GM23338 (cell line): Measurements from ENCODE around the gene LRIG1. TPM values are rescaled to one million over a fixed set of nuclear protein-coding genes. Genes with fewer than 3 reads are reported as not detected.

Source experiments
- ATAC-seq: fragments of 200-7000 bp; cut with Tn5 transposase; 3 replicates; pipeline ENCODE4 v1.9.1; 2020
- DNase-seq: peaks from one replicate; pipeline ENCODE4 v3.0.0-alpha.2; 2015; ENCODE audit warnings: low spot score
- H2AFZ ChIP-seq: fragments of 200-600 bp; sonication (generic); 2 replicates; pipeline ENCODE4 v1.8.0; 2016; ENCODE audit warnings: antibody characterized with exemption, mild to moderate bottlenecking, moderate library complexity
- H3F3A ChIP-seq: fragments of 200-600 bp; sonication (generic); replicated peaks from 2 replicates; pipeline ENCODE4 v1.8.0; 2017; ENCODE audit warnings: antibody characterized with exemption, mixed run types, low read depth
- H3K27ac ChIP-seq: fragments of 200-600 bp; sonication (generic); 2 replicates; pipeline ENCODE4 v1.6.1; 2016; ENCODE audit warnings: low read depth
- H3K27me3 ChIP-seq: fragments of 200-600 bp; sonication (generic); 2 replicates; pipeline ENCODE4 v1.8.0; 2016; ENCODE audit warnings: mild to moderate bottlenecking, mixed run types, moderate library complexity; ENCODE audit not compliant: insufficient read depth
- H3K36me3 ChIP-seq: fragments of 200-600 bp; sonication (generic); 2 replicates; pipeline ENCODE4 v1.8.0; 2016; ENCODE audit warnings: mild to moderate bottlenecking; ENCODE audit not compliant: insufficient read depth
- H3K4me1 ChIP-seq: fragments of 200-600 bp; sonication (generic); 2 replicates; pipeline ENCODE4 v1.8.0; 2016; ENCODE audit warnings: mild to moderate bottlenecking, moderate library complexity; ENCODE audit not compliant: insufficient read depth
- H3K4me2 ChIP-seq: fragments of 200-600 bp; sonication (generic); 2 replicates; pipeline ENCODE4 v1.7.1; 2017; ENCODE audit warnings: mixed run types
- H3K4me3 ChIP-seq: fragments of 200-600 bp; sonication (generic); 2 replicates; pipeline ENCODE4 v1.6.1; 2016; ENCODE audit warnings: mixed run types
- H3K79me2 ChIP-seq: fragments of 200-600 bp; sonication (generic); replicated peaks from 2 replicates; pipeline ENCODE4 v1.8.0; 2017; ENCODE audit warnings: mild to moderate bottlenecking; ENCODE audit not compliant: insufficient read depth
- H3K9me2 ChIP-seq: fragments of 200-600 bp; sonication (generic); 2 replicates; pipeline ENCODE4 v1.8.0; 2017; ENCODE audit not compliant: insufficient read depth
- H4K20me1 ChIP-seq: fragments of 200-600 bp; sonication (generic); replicated peaks from 2 replicates; pipeline ENCODE4 v1.8.0; 2017; ENCODE audit warnings: mild to moderate bottlenecking; ENCODE audit not compliant: insufficient read depth
- H3K27ac Mint-ChIP-seq: 2 replicates; pipeline ENCODE4 v1.8.0; 2020; ENCODE audit warnings: inconsistent platforms, mild to moderate bottlenecking, moderate library complexity, mixed read lengths
- H3K27me3 Mint-ChIP-seq: 3 replicates; pipeline ENCODE4 v1.8.0; 2022; ENCODE audit warnings: low read depth, mild to moderate bottlenecking, moderate library complexity, mixed read lengths, inconsistent platforms; ENCODE audit not compliant: insufficient read depth, poor library complexity
- H3K36me3 Mint-ChIP-seq: 3 replicates; pipeline ENCODE4 v1.8.0; 2021; ENCODE audit warnings: low read depth, mild to moderate bottlenecking, inconsistent platforms, moderate library complexity, mixed read lengths
- H3K4me1 Mint-ChIP-seq: 3 replicates; pipeline ENCODE4 v1.8.0; 2020; ENCODE audit warnings: mild to moderate bottlenecking, inconsistent platforms, mixed read lengths
- H3K4me3 Mint-ChIP-seq: 3 replicates; pipeline ENCODE4 v1.8.0; 2021; ENCODE audit warnings: moderate library complexity, mild to moderate bottlenecking, inconsistent platforms, mixed read lengths
- H3K9me3 Mint-ChIP-seq: 3 replicates; pipeline ENCODE4 v1.8.0; 2020; ENCODE audit warnings: moderate library complexity, mild to moderate bottlenecking, inconsistent platforms, mixed read lengths
- CREB1 ChIP-seq: fragments of 250-450 bp; sonication (Bioruptor Pico); IDR thresholded peaks from 2 replicates; pipeline ENCODE4 v1.5.0; 2020; ENCODE audit warnings: low read depth, mild to moderate bottlenecking, moderate library complexity
- EZH2 ChIP-seq: fragments of 200-600 bp; sonication (generic); IDR thresholded peaks from one replicate; pipeline ENCODE4 v1.8.0; 2017; ENCODE audit warnings: antibody characterized with exemption, mild to moderate bottlenecking, low read depth; ENCODE audit not compliant: unreplicated experiment
- EZH2phosphoT487 ChIP-seq: fragments of 200-600 bp; sonication (generic); IDR thresholded peaks from one replicate; pipeline ENCODE4 v1.8.1; 2018; ENCODE audit warnings: antibody characterized with exemption; ENCODE audit not compliant: unreplicated experiment
- JUNB ChIP-seq: IDR thresholded peaks from one replicate; pipeline ENCODE4 v1.6.1; 2016; ENCODE audit warnings: antibody characterized with exemption; ENCODE audit not compliant: unreplicated experiment
- NANOG ChIP-seq: IDR thresholded peaks from 2 replicates; pipeline ENCODE4 v1.6.1; 2016; ENCODE audit warnings: antibody characterized with exemption, borderline replicate concordance
- POLR2AphosphoS5 ChIP-seq: IDR thresholded peaks from 2 replicates; pipeline ENCODE4 v1.6.1; 2016; ENCODE audit warnings: antibody characterized with exemption, low read depth
- STAT1 ChIP-seq: IDR thresholded peaks from one replicate; pipeline ENCODE4 v1.6.1; 2016; ENCODE audit warnings: antibody characterized with exemption; ENCODE audit not compliant: unreplicated experiment
- ZNF114 ChIP-seq: fragments of 250-450 bp; sonication (Bioruptor Pico); IDR thresholded peaks from 2 replicates; pipeline ENCODE4 v1.5.0; 2020; ENCODE audit warnings: mild to moderate bottlenecking, moderate library complexity
- ZNF331 ChIP-seq: fragments of 250-450 bp; sonication (Bioruptor Pico); IDR thresholded peaks from 2 replicates; pipeline ENCODE4 v1.5.0; 2020; ENCODE audit warnings: low read depth, mild to moderate bottlenecking, moderate library complexity
- polyA plus RNA-seq: library from polyadenylated mRNA; unstranded; fragments of >200 nt; fragmentation: Nextera tagmentation; extraction: Ambion mirVana; gene quantifications from 2 replicates; pipeline ENCODE4 v1.2.1, GENCODE V29; 2016
- total RNA-seq: library from RNA; depleted of rRNA; stranded (reverse); fragments of >200 nt; shearing (Covaris generic); gene quantifications from 2 replicates; pipeline ENCODE4 v1.2.3, GENCODE V29; 2014
- TF ChIP-seq, protein P1 (sequence below): IDR thresholded peaks from 2 replicates; pipeline ENCODE4 v1.6.1; 2016; ENCODE audit warnings: antibody characterized with exemption
- TF ChIP-seq, protein P2 (sequence below), 2 experiments: fragments of 200-600 bp in 1 of 2; sonication (generic) in 1 of 2; conservative IDR thresholded peaks; 2 replicates each; pipeline versions ENCODE4 v1.5.1 to v1.6.1; 2016 to 2017; ENCODE audit warnings: antibody characterized with exemption in 2 of 2, low read depth in 2 of 2, mild to moderate bottlenecking in 2 of 2, moderate library complexity in 1 of 2
- TF ChIP-seq, protein P3 (sequence below): fragments of 250-450 bp; sonication (Bioruptor Pico); IDR thresholded peaks from 2 replicates; pipeline ENCODE4 v1.5.0; 2020; ENCODE audit warnings: mild to moderate bottlenecking, moderate library complexity
- TF ChIP-seq, protein P4 (sequence below): IDR thresholded peaks from one replicate; pipeline ENCODE4 v1.6.1; 2018; ENCODE audit warnings: antibody characterized with exemption; ENCODE audit not compliant: unreplicated experiment

The LRIG1 gene
- total and polyA plus RNA-seq, 2 experiments from 2014 or later, result 40.0 to 134 TPM

DNA sequence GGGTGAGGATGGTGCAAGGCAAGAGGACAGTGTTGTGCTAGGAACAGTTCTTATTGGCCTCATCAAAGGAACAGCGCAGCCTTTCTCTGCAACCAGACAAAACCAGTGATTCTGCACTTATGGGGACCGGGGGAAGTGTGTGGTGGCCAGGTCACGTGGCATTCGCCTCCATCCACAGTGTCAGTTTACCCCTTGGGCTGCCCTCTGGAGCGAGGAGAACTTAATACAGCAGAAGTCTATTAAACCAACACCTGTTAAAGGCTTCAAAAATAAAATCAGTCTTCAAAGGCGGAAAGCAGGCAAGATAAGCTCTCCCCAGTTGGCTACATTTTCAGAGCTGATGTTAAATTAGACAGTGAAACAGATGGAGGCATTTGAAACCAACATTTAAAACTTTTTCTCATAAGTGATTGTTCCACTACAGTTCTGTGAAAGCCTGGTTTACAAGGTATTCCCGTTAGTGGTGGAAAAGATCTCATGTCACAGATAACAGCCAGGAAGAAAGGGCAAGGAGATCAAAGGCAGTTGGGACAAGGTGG lies 75.2 kb downstream of the LRIG1 start:
- H3F3A ChIP-seq, result no peaks in the 10 kb centered on the region
- H3K4me1 ChIP-seq, result peaks cover 31% of the 10 kb centered on the region
- ATAC-seq, result no peak
- H3K4me3 ChIP-seq, result no peak overlapping the region
- peaks cover 54% of the 10 kb centered on the region for H3K4me1 Mint-ChIP-seq
- DNase-seq, result no peak
- no peak for TF ChIP-seq NANOG
- TF ChIP-seq, protein P1, sequence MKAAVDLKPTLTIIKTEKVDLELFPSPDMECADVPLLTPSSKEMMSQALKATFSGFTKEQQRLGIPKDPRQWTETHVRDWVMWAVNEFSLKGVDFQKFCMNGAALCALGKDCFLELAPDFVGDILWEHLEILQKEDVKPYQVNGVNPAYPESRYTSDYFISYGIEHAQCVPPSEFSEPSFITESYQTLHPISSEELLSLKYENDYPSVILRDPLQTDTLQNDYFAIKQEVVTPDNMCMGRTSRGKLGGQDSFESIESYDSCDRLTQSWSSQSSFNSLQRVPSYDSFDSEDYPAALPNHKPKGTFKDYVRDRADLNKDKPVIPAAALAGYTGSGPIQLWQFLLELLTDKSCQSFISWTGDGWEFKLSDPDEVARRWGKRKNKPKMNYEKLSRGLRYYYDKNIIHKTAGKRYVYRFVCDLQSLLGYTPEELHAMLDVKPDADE, result no peak
- TF ChIP-seq EZH2phosphoT487, result no peak
- no peak for TF ChIP-seq ZNF331 (CRISPR knock-in tag)
- TF ChIP-seq, protein P2, sequence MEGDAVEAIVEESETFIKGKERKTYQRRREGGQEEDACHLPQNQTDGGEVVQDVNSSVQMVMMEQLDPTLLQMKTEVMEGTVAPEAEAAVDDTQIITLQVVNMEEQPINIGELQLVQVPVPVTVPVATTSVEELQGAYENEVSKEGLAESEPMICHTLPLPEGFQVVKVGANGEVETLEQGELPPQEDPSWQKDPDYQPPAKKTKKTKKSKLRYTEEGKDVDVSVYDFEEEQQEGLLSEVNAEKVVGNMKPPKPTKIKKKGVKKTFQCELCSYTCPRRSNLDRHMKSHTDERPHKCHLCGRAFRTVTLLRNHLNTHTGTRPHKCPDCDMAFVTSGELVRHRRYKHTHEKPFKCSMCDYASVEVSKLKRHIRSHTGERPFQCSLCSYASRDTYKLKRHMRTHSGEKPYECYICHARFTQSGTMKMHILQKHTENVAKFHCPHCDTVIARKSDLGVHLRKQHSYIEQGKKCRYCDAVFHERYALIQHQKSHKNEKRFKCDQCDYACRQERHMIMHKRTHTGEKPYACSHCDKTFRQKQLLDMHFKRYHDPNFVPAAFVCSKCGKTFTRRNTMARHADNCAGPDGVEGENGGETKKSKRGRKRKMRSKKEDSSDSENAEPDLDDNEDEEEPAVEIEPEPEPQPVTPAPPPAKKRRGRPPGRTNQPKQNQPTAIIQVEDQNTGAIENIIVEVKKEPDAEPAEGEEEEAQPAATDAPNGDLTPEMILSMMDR (conservative IDR thresholded peaks at IDR 0.05; ENCODE audit: low read depth in 2 of 2), result no peak
- TF ChIP-seq, protein P3, sequence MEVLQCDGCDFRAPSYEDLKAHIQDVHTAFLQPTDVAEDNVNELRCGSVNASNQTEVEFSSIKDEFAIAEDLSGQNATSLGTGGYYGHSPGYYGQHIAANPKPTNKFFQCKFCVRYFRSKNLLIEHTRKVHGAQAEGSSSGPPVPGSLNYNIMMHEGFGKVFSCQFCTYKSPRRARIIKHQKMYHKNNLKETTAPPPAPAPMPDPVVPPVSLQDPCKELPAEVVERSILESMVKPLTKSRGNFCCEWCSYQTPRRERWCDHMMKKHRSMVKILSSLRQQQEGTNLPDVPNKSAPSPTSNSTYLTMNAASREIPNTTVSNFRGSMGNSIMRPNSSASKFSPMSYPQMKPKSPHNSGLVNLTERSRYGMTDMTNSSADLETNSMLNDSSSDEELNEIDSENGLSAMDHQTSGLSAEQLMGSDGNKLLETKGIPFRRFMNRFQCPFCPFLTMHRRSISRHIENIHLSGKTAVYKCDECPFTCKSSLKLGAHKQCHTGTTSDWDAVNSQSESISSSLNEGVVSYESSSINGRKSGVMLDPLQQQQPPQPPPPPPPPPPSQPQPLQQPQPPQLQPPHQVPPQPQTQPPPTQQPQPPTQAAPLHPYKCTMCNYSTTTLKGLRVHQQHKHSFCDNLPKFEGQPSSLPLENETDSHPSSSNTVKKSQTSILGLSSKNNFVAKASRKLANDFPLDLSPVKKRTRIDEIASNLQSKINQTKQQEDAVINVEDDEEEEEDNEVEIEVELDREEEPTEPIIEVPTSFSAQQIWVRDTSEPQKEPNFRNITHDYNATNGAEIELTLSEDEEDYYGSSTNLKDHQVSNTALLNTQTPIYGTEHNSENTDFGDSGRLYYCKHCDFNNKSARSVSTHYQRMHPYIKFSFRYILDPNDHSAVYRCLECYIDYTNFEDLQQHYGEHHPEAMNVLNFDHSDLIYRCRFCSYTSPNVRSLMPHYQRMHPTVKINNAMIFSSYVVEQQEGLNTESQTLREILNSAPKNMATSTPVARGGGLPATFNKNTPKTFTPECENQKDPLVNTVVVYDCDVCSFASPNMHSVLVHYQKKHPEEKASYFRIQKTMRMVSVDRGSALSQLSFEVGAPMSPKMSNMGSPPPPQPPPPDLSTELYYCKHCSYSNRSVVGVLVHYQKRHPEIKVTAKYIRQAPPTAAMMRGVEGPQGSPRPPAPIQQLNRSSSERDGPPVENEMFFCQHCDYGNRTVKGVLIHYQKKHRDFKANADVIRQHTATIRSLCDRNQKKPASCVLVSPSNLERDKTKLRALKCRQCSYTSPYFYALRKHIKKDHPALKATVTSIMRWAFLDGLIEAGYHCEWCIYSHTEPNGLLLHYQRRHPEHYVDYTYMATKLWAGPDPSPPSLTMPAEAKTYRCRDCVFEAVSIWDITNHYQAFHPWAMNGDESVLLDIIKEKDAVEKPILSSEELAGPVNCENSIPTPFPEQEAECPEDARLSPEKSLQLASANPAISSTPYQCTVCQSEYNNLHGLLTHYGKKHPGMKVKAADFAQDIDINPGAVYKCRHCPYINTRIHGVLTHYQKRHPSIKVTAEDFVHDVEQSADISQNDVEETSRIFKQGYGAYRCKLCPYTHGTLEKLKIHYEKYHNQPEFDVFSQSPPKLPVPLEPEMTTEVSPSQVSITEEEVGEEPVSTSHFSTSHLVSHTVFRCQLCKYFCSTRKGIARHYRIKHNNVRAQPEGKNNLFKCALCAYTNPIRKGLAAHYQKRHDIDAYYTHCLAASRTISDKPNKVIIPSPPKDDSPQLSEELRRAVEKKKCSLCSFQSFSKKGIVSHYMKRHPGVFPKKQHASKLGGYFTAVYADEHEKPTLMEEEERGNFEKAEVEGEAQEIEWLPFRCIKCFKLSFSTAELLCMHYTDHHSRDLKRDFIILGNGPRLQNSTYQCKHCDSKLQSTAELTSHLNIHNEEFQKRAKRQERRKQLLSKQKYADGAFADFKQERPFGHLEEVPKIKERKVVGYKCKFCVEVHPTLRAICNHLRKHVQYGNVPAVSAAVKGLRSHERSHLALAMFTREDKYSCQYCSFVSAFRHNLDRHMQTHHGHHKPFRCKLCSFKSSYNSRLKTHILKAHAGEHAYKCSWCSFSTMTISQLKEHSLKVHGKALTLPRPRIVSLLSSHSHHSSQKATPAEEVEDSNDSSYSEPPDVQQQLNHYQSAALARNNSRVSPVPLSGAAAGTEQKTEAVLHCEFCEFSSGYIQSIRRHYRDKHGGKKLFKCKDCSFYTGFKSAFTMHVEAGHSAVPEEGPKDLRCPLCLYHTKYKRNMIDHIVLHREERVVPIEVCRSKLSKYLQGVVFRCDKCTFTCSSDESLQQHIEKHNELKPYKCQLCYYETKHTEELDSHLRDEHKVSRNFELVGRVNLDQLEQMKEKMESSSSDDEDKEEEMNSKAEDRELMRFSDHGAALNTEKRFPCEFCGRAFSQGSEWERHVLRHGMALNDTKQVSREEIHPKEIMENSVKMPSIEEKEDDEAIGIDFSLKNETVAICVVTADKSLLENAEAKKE (CRISPR knock-in tag), result no peak
- TF ChIP-seq EZH2, result no peak
- TF ChIP-seq ZNF114 (CRISPR knock-in tag), result no peak
- no peak for TF ChIP-seq POLR2AphosphoS5
- TF ChIP-seq CREB1 (CRISPR knock-in tag), result no peak
- TF ChIP-seq, protein P4, sequence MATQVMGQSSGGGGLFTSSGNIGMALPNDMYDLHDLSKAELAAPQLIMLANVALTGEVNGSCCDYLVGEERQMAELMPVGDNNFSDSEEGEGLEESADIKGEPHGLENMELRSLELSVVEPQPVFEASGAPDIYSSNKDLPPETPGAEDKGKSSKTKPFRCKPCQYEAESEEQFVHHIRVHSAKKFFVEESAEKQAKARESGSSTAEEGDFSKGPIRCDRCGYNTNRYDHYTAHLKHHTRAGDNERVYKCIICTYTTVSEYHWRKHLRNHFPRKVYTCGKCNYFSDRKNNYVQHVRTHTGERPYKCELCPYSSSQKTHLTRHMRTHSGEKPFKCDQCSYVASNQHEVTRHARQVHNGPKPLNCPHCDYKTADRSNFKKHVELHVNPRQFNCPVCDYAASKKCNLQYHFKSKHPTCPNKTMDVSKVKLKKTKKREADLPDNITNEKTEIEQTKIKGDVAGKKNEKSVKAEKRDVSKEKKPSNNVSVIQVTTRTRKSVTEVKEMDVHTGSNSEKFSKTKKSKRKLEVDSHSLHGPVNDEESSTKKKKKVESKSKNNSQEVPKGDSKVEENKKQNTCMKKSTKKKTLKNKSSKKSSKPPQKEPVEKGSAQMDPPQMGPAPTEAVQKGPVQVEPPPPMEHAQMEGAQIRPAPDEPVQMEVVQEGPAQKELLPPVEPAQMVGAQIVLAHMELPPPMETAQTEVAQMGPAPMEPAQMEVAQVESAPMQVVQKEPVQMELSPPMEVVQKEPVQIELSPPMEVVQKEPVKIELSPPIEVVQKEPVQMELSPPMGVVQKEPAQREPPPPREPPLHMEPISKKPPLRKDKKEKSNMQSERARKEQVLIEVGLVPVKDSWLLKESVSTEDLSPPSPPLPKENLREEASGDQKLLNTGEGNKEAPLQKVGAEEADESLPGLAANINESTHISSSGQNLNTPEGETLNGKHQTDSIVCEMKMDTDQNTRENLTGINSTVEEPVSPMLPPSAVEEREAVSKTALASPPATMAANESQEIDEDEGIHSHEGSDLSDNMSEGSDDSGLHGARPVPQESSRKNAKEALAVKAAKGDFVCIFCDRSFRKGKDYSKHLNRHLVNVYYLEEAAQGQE, result no peak
- no peak for TF ChIP-seq JUNB
- TF ChIP-seq STAT1, result no peak
- H3K4me2 ChIP-seq, result no peak overlapping the region
- H3K9me2 ChIP-seq, result no peaks in the 10 kb centered on the region; the same call in 1 of the 2 replicates
- no peak overlapping the region for H3K4me3 Mint-ChIP-seq
- H3K36me3 Mint-ChIP-seq, result peaks cover 74% of the 10 kb centered on the region
- no peak overlapping the region for H2AFZ ChIP-seq
- H3K79me2 ChIP-seq, result peaks cover 100% of the 10 kb centered on the region
- no peak overlapping the region for H3K27ac ChIP-seq
- H3K36me3 ChIP-seq, result peaks cover 24% of the 10 kb centered on the region
- peaks cover 36% of the 10 kb centered on the region for H3K9me3 Mint-ChIP-seq
- peaks cover 6% of the 10 kb centered on the region for H3K27me3 Mint-ChIP-seq
- H3K27ac Mint-ChIP-seq, result no peak overlapping the region
- no peaks in the 10 kb centered on the region for H3K27me3 ChIP-seq
- peaks cover 30% of the 10 kb centered on the region for H4K20me1 ChIP-seq
